ENCODE results near the gene GPR143.

DNA sequence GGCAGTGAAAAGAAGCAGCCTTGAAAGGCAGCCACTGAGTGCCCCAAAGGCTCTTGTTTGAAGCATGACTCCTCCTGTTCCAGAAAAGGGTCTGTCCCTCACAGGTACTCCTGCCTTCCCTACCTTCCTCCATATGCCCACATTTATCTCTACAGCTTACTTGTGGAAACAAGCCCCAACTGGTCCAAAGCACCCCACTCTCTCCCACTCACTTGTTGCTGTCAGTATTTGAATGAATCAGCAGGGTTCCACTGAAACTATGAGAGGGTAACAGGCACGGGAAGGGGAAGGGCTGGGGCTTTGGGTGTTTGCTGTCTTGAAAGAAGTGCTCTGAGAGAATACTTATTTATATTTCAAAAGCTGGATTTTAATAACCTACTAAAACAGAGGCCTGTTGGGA, 34.9 kb downstream of the GPR143 start:
- TF ChIP-seq POLR2A (IDR thresholded peaks at IDR 0.05; ENCODE audit: low read depth, low read length) (no peak), CTCF (IDR thresholded peaks at IDR 0.05; ENCODE audit: extremely low read depth in 1 of 2, insufficient read depth in 1 of 2, low read depth in 1 of 2, low read length in 2 of 2) (no peak), POLR2AphosphoS5 (IDR thresholded peaks at IDR 0.05; ENCODE audit: insufficient read depth, low read depth, low read length) (no peak), EZH2 (IDR thresholded peaks at IDR 0.05; ENCODE audit: borderline replicate concordance, low read depth, low read length, severe bottlenecking) (no peak), MYC (IDR thresholded peaks at IDR 0.05; ENCODE audit: low read depth, low read length) (no peak), FOS (IDR thresholded peaks at IDR 0.05; ENCODE audit: borderline replicate concordance, insufficient read depth, low read length) (no peak)
- TF ChIP-seq, protein P1, sequence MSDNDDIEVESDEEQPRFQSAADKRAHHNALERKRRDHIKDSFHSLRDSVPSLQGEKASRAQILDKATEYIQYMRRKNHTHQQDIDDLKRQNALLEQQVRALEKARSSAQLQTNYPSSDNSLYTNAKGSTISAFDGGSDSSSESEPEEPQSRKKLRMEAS (IDR thresholded peaks at IDR 0.05; ENCODE audit: insufficient read depth, insufficient read length) = no peak
